Right hindlimb (tissue), 1 donor: Measurements from ENCODE around the gene ZNF813.
"Not testable (repeated sequence)": the region's sequence is repeated elsewhere in the genome, so short reads cannot be mapped to it uniquely, and the experiment has no call there.

Source experiments
- DNase-seq: peaks from one replicate; pipeline ENCODE4 v3.0.0-alpha.2; 2018

Gene ZNF813

GRCh38 chr19:53485046-53486004 lies 17.8 kb downstream of the ZNF813 start:
- no peak for DNase-seq

GRCh38 chr19:53492153-53492552 lies 24.6 kb downstream of the ZNF813 start:
- DNase-seq, result no peak

- not testable (repeated sequence) for DNase-seq
Measured at GRCh38 chr19:53497311-53498023, 29.9 kb downstream of the ZNF813 start.

GRCh38 chr19:53498024-53498395 lies 30.5 kb downstream of the ZNF813 start:
- DNase-seq, result not testable (repeated sequence)

- not testable (repeated sequence) for DNase-seq
Measured at GRCh38 chr19:53503151-53503550, 35.6 kb downstream of the ZNF813 start.

- DNase-seq, result not testable (repeated sequence)
Measured at GRCh38 chr19:53503671-53504364, 36.3 kb downstream of the ZNF813 start.

- DNase-seq, result peak; percentile 38
Measured at GRCh38 chr19:53504365-53504703, 36.8 kb downstream of the ZNF813 start.

- DNase-seq, result no peak
Measured at GRCh38 chr19:53504885-53505284, 37.4 kb downstream of the ZNF813 start.

GRCh38 chr19:53506728-53507127 lies 39.2 kb downstream of the ZNF813 start:
- DNase-seq, result no peak

- no peak for DNase-seq
Measured at GRCh38 chr19:53507523-53508442, 40.2 kb downstream of the ZNF813 start.

GRCh38 chr19:53509443-53509842 lies 41.9 kb downstream of the ZNF813 start:
- no peak for DNase-seq

- no peak for DNase-seq
Measured at GRCh38 chr19:53509845-53510244, 42.3 kb downstream of the ZNF813 start.

GRCh38 chr19:53511357-53511756 lies 43.8 kb downstream of the ZNF813 start:
- no peak for DNase-seq

GRCh38 chr19:53511933-53512374 lies 44.4 kb downstream of the ZNF813 start:
- peak; percentile 51 for DNase-seq

- DNase-seq, result not testable (repeated sequence)
Measured at GRCh38 chr19:53515047-53515446, 47.5 kb downstream of the ZNF813 start.

GRCh38 chr19:53517114-53517741 lies 49.7 kb downstream of the ZNF813 start:
- no peak for DNase-seq

GRCh38 chr19:53518121-53518520 lies 50.6 kb downstream of the ZNF813 start:
- DNase-seq, result no peak

- no peak for DNase-seq
Measured at GRCh38 chr19:53518716-53519115, 51.2 kb downstream of the ZNF813 start.

GRCh38 chr19:53519446-53519845 lies 51.9 kb downstream of the ZNF813 start:
- DNase-seq, result peak; percentile 35

- DNase-seq, result no peak
Measured at GRCh38 chr19:53520163-53520546, 52.6 kb downstream of the ZNF813 start.

- peak; percentile 99 for DNase-seq
Measured at GRCh38 chr19:53520547-53521372, 53.2 kb downstream of the ZNF813 start.
